GM12865 (cell line): Measurements from ENCODE around the gene PLA2G2C.
"Not testable (repeated sequence)": the region's sequence is repeated elsewhere in the genome, so short reads cannot be mapped to it uniquely, and the experiment has no call there.

Experiments used
- DNase-seq: peaks from one replicate; pipeline ENCODE4 v3.0.0; 2010; ENCODE audit warnings: low read depth
- H3K4me3 ChIP-seq: 2 replicates; pipeline ENCODE4 v1.5.1; 2011; ENCODE audit warnings: mild to moderate bottlenecking, low read depth, low read length, control low read depth
- TF ChIP-seq, protein P1 (sequence below): IDR thresholded peaks from 2 replicates; pipeline ENCODE4 v1.5.1; 2011; ENCODE audit warnings: low read length, control low read depth, low read depth, inconsistent platforms; ENCODE audit not compliant: insufficient read depth; ENCODE audit errors: missing control alignments

PLA2G2C gene, protein sequence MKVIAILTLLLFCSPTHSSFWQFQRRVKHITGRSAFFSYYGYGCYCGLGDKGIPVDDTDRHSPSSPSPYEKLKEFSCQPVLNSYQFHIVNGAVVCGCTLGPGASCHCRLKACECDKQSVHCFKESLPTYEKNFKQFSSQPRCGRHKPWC

DNA sequence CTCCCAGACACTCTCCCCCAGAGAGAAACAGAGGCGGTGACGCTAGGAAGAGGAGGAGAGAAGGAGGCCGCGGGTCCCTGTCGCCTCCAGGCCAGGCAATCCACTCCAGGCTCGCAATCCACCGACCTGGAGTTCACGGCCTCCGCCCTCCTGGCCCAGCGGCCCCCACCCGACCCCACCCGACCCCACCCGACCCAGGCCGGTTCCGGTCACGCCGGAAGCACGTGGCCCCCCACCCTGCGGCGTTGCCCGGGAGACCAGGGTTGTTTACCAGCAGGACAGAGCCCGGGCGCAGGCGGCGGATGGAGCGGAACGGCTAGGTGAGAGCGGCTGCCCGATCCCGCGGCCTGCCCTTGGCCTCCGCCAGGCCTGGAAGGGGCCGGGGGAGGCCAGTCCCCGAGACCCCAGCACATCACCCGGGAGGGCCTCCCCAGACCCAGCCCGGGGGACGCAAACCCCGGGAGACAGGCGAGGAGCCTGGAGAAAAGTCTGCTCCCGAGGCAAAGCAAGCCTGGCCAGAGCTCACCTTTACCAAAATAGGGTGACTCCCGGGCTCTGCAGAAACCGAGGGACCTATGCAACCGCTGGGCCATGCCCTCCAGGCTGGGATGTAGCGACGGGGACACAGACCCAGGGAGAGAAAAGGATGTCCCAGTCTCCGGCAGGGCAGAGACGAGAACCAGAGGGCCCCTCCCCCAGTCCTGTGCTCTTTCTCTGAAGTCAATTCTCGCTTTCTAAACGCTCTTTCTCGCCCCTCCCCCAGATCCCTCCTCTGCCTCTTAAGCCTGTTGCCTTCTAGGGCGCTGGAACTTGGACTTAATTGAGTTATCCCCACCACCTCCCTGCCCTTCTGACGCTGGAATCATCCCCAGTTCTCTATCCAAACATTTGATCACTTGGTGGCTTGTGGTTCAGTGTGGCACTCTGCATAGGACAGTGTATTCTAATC lies at the start of gene PLA2G2C, which contains the start of gene UBXN10:
Gene PLA2G2C (minus strand): TSS at position 685 of the 949 bp plus-strand sequence. CDS start 9,155 bp downstream, outside the sequence.
Gene UBXN10 (plus strand): TSS at position 263 of the 949 bp plus-strand sequence. CDS start 4,466 bp downstream, outside the sequence.
- TF ChIP-seq, protein P1, sequence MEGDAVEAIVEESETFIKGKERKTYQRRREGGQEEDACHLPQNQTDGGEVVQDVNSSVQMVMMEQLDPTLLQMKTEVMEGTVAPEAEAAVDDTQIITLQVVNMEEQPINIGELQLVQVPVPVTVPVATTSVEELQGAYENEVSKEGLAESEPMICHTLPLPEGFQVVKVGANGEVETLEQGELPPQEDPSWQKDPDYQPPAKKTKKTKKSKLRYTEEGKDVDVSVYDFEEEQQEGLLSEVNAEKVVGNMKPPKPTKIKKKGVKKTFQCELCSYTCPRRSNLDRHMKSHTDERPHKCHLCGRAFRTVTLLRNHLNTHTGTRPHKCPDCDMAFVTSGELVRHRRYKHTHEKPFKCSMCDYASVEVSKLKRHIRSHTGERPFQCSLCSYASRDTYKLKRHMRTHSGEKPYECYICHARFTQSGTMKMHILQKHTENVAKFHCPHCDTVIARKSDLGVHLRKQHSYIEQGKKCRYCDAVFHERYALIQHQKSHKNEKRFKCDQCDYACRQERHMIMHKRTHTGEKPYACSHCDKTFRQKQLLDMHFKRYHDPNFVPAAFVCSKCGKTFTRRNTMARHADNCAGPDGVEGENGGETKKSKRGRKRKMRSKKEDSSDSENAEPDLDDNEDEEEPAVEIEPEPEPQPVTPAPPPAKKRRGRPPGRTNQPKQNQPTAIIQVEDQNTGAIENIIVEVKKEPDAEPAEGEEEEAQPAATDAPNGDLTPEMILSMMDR: no peak
- no peak within 1 kb of the TSS for H3K4me3 ChIP-seq
- peak; percentile 49 for DNase-seq

DNA sequence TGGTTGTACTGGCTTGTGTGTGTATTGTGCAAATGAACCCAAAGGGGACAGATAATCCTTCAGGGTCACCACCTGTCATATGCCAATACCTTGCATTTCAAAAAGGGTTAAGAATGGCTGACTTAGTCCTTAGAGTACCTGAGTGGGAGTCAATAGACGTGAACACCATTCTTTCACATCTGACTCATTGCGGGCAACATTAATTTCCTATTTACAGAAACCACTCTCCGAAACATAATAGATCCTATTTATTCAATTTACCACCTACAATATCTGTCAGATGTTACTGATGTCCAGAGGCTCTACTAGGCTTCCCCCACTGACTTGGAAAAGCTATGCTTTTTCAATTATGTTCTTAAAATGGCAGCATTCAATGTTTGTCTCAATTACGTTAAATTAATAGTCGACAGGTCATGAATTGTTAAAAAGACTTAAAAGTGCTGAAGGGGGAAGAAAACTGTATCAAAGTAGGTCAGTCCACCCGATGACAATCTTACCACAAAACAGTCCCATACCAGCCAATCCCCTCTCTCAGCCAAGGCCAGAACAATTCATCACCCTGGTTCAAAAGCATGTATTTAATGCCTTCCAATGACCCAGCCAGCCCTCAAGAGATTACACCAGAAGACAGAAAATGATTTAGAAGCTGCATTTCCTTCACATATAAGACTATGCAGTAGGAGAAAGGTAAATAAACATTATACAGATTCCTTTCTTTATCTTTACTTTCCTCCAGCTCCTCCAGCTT lies 48.6 kb upstream of the PLA2G2C start:
- no peak overlapping the region for H3K4me3 ChIP-seq
- TF ChIP-seq, protein P1: no peak
- DNase-seq: no peak

DNA sequence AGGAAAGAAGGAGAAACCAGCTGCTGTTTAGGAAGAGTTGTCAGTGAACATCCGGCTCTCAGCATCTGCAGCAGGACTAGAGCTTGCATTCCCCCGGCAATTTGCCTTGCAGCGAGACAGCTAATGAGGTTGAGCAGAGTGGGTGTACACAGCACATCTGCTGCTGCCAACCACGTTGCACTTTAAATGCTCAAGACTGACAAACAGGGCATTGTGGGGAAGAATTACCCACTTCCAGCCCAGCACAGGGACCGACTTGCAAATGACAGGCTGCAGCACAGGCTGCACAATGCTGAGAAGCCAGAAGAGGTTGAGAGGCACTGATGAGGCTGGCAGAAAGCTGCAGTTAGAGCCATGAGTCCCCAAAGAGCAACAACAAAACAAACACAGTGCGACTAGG lies 47.5 kb upstream of the PLA2G2C start:
- TF ChIP-seq, protein P1: no peak
- no peak overlapping the region for H3K4me3 ChIP-seq
- no peak for DNase-seq

DNA sequence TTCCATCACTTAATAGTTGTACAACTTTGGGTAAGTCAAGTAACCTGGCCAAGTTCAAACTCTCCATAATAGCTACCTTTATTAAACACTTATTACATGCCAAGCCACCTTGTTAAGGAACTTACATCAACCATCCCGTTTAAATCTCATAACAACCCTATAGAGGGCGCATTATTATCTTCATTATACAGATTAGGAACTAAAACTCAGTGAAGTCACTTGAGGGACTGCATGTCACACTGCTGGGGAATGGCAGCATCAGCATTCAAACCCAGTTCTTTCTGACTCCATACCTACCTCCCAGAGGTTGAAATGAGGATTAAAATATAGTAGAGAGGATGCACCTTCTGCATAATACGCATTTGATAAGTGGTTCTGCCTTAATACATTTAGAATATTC lies 47.1 kb upstream of the PLA2G2C start:
- TF ChIP-seq, protein P1: peak; percentile 35
- no peak overlapping the region for H3K4me3 ChIP-seq
- peak; percentile 40 for DNase-seq

DNA sequence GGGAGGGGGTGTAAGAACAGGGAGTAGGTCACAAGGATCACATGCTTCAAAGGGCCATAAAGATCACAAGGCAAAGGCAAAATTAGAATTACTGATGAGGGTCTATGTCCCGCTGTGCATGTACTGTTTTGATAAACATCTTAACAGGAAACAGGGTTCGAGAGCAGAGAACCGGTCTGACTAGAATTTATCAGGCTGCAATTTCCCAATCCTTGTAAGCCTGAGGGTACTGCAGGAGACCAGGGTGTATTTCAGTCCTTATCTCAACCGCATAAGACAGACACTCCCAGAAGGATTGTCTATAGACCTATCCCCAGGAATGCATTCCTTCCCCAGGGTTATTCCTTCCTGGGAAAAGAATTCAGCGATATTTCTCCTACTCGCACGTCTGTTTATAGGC lies 46.2 kb upstream of the PLA2G2C start:
- H3K4me3 ChIP-seq, DNase-seq: not testable (repeated sequence)

DNA sequence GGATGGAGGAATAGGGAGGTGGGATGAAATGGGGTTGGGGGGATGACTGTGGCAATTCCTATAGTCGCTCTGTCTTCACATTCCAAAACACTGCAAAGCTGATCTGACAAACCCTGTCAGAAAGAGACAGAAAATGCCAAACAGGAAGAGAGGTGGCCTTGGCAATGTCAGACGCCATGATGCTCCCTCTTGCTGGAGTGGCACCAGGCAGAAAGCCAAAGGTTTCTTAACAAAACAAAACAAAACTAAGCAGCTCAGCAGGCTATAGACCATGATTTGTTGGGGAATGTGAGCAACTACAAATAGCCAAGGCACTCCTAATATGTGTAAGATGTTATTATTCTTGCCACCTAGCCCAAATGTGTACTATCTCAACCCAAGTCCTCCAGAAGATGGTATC lies 42.9 kb upstream of the PLA2G2C start:
- no peak overlapping the region for H3K4me3 ChIP-seq
- DNase-seq: no peak
- TF ChIP-seq, protein P1: no peak
